HG02943 (cell line): Measurements from ENCODE around the gene GC.
"Not testable (repeated sequence)": the region's sequence is repeated elsewhere in the genome, so short reads cannot be mapped to it uniquely, and the experiment has no call there.

Experiments
- ATAC-seq: cut with Tn5 transposase; IDR thresholded peaks from one replicate; pipeline ENCODE4 v1.9.1; 2021; ENCODE audit warnings: mild to moderate bottlenecking, low read depth, moderate library complexity; ENCODE audit not compliant: unreplicated experiment

Gene GC

DNA sequence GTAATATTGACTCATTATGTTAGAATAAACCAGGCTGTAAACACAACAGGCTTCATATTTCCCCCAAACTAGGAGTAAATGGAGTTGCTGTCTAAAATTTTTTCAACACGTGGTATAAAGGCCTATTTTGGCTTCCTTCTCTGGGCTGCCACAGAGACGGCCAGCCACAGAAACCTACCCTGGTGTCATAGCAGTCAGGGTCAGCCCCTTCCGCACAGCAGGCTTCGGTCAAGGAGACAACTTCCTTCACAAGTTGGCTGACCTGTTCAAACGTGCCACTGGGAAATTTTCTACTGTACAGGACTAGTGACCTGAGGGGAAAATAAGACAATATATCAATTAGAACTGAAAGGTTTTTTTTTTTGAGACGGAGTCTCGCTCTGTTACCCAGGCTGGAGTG, 15.8 kb downstream of the GC start:
- no peak for ATAC-seq

DNA sequence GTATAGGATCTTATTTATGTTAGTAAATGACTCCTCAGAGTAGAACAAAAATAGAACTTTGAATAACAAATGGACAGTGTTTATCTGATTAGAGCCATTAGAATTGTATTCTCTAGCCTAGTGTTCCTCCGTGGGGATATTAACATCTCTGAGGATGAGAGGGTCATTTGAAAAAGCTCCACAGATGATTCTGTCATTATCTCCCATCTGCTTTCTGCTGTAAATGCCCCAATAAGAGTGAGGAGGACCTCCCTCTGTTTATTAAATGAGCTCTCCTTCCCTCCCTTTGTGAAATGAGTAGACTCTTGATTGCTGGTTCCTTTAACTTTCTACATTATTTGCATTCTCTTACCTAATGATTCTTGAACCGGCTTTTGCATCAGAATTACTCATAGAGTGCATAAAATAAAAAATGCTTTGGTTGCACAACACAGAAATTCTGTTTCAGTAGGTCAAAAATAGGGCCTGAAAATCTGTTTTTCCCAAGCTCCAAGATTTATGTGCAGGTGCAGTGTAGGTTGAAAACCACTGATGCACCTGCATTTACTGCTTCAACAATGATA, 18.0 kb downstream of the GC start:
- ATAC-seq, result no peak

DNA sequence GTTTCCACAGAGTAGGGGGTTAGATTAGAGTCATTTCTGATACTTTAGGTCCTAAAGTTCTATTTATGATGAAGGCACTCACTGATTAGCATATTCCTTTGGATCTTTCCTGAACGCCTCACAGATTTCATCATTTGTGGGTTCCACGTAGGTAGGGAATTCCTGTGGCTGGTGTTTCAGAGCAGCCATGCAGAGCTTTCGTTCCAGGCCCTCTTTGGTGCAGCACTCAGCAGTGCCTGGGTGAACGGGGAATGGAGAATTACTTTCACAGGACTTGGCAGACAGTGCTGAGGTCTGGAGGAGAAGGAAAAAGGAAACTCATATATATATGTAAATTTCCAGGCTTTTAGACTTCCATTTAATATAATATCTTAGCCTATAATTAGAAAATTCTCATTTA, 18.5 kb downstream of the GC start:
- ATAC-seq, result no peak

DNA sequence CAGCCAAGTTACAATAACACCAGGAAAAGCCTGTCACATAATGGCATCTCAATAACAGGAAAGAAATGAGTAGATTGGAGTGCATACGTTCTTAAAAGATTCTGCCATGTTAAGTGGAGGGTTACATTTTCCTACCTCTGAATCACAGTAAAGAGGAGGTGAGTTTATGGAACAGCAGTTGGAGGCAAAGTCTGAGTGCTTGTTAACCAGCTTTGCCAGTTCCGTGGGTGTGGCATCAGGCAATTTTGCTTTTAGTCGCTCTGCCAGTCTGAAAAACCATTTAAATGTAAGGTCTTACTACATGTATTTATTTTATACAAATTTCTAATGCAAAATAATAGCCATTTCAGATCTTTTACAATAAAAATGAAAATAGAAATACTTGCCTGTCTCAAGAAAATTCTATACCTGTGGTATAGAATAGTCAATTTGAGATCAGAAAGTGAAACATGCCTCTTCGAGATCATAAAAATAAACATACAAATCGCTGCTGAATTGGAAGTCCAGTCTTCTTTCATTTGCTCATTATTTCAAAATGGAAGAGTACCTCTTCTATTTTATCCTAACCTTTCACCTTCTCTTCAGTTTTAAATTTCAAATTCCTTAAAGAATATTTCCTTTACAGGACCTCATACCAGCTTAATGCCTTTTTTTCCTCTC, 31.4 kb downstream of the GC start:
- no peak for ATAC-seq

DNA sequence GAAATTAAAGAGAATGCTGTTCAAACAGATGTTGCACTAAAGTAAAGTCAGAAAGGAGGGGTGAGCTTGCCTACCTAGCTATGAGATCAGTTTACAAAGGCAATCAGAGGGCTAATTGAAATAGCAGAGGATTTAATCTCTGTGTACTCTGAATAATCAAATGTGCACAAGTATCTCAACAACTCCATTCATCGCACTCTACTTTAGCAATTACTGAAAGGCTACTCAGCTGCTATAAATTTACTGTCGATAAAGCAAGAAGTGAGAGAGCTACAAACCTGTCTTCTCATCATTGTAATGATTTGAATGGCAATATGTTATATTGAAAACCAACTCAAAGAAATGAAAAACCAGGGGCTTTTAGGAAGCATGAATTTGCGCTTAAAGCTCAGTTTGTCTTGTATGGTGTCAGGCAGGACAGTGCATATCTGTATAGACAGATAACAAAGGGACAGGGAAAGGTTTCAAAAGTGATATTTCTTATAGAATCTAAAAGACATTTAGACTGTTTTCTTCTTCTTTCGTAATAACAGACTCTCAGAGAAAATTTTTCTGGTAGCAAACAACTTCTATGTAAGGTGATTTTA, 34.8 kb downstream of the GC start:
- ATAC-seq, result no peak

DNA sequence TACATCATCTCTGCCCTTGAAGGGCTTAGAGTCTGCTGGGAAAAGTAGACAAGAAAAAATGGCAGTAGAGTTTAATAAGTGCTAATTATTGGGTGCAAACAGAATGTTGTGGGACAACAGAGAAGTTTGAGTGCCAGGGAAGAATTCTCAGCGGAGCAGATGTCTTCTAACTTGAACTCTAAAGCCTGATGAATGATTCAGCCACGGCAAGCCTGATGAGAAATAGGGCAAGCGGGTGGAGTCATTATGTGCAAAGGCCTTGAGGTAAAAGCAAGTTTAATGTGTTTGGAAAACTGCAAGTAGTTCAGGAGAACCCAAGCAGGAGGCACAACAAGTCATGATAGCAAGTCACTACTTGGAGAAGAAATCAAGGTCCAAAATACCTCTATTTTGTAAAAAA, 37.5 kb downstream of the GC start:
- no peak for ATAC-seq

DNA sequence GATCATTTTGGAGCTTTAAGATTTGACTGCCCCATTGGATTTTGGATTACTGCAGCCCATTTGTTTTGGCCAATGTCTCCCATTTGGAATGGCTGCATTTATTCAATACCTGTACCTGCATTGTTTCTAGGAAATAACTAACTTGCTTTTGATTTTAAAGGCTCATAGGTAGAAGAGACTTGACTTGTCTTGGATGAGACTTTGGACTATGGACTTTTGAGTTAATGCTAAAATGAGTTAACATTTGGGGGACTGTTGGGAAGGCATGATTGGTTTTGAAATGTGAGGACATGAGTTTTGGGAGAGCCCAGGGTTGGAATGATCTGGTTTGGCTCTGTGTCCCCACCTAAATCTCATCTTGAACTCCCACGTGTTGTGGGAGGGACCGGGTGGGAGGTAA, 45.1 kb downstream of the GC start:
- not testable (repeated sequence) for ATAC-seq

DNA sequence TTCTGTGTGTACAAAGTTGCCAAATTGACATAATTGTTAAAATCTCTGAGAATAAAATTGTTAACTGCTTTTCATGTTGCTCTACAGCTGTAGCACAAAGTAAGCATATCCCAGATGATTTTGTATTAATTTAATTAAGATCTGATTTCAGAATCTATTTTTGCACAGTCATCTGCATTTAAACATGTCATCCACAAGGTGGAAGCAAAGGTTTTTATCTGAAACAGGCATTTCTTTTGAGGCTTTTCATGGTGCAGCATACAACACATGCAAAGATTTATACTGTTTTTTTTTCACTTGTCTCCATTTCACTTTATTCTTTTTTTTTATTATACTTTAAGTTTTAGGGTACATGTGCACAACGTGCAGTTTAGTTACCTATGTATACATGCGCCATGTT, 51.2 kb downstream of the GC start:
- no peak for ATAC-seq

DNA sequence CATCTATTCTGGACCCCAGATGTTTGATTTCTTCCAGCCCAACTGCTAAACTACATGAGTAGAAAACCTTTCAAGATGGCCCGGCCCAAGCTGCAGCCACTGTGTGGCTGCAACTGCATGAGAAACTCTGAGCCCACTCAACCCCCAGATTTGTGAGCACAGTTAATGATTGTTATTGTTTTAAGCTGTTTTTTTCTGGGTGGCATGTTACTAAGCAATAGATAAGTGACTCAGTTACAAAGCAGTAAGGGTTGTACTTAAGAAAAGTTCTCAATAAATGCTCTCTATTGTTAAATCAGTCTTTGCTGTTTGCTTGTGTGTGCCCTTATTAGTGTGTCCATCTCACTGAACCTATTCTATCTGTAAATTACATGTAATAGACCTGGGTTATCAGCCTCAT, 51.8 kb downstream of the GC start:
- ATAC-seq, result no peak

DNA sequence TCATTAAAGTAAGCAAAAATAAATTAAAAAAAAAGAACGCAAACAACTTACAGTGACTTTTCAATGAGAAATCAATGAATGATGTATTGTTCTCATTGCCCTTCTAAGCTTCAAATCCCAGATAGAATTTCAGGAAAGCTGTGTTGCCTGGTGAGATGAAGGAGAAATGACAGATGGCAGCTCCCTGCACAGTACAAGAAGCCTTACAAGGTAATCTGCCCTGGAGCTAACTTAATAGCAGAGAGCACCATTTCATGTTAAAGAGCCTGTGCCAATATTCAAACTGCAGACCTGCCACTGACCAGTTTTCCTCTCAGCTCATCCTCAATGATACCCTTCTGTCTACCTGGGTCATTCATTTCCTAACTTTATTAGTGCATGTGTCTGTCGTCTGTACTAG, 54.0 kb downstream of the GC start:
- no peak for ATAC-seq

DNA sequence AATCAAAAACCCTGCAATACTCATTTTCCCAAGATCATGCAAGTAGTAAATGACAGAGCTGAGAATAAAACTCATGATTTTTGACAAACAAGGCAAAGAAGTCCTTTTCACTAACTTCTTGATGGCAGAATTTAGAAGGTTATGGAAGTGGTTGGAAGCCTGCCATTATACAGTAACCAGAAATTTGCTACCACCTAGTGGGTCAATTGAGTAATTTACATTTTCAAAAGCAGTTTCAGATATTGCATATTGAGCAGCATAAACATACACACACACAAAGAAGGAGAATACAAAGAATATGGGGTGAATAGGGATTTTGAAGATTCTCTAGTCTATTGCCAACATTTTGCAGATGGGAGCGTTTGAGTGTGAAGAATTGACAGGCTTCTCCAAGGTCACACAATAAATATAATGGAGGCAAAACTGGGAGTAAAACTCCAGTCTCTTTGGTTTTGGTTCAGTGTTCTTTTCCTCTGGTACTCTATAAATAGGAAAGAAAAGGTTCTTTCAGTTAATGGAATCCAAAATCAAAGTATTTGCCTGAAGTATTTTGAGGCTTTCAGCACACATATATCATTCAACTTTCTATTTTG, 70.2 kb downstream of the GC start:
- ATAC-seq, result peak; percentile 67

DNA sequence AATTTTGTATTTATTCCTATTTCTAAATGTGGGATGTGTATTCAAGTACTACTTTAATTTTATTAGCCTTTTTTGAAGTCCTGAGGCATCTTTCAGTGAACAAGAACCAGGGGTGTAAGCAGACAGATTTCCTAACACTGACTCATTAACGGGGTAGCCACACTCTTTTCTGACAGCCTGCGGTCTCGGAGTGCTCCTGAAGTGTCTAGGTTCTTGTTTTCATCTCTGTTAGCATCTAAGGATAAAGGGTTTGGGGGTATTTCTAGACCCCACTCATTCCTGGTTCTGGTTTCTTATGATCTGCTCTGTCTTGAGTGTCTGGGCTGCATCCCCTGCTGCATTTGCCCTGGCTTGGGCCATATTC, 71.9 kb downstream of the GC start:
- ATAC-seq, result no peak

DNA sequence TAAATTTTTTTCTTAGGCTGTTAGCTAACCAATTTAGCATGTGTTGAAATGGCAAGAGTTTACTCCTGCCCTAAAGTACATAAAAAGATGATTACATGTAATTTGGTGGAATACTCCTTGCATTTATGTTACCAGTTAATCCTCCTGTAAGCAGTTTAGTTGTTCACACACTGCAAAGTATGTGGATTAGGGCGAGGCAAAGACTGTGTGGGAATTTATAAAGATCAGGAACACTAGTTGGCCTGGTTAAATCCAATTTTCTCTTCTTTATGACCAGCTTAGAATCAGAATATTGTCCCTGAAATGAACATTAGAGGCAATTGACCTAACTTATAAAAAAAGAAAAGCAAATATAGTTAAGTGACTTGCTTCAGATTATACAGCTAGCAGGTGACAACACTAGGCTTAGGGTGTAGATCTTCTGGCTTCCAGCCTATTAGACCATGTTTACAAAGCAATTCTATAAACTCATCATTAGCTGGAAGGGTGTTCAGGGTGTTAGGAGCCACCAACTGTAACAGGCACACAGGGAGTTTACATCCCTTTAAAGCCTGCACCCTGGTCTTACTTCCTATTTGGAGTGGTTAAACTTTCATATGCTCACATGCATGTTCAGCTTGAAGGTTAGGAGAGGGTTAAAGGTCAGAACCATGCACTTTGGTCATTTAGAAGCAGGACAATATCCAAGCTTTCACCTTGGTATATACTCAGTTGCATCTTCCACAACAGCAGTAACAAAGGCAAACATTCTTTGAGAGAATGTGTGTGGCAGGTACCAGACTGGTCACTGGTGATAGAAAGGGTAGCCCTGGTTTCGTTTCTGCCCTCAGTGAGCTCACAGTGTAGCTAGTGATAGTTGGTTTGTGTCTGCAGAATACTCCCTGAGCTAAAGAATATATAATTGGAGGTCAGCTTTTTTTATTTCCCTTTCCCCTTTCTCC, 72.6 kb downstream of the GC start:
- no peak for ATAC-seq

DNA sequence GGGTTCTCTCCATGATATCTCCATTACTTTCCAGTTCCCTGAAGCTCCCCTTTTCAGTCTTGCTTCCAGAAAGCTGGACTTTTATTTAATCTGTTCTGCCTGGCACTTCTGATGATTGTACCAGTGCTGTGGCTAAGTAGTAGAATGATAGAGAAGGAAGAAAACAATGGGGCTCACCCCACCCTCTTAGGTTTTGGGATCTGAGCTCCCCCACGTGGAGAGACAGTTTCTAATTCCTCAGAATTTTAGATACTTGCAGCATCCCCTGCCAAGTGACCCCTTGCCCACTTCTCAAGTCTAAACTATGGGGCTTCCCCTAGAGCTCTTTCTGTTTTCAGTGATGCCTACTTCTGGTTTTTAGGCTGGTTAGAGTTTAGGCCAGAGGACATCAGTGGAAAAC, 73.9 kb downstream of the GC start:
- ATAC-seq, result no peak

DNA sequence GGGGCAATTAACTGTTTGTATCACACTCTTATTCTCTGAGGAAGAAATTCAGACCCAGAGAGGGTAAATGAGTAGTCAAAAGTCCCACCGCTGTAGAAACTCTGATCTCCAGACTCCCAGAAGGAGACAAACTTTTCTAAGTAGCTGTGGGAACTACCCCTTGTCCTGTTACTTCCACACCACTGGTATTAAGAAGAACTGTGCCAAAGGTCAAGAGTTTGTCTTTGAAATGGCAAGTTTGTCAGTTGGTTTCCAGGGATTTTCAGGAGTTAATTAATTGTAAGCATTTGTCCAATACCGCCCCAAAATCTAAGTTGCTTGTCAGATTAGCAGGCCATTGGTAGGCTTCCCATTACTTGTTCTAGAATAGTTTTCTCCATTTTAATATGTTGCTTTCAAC, 85.7 kb downstream of the GC start:
- ATAC-seq, result no peak

DNA sequence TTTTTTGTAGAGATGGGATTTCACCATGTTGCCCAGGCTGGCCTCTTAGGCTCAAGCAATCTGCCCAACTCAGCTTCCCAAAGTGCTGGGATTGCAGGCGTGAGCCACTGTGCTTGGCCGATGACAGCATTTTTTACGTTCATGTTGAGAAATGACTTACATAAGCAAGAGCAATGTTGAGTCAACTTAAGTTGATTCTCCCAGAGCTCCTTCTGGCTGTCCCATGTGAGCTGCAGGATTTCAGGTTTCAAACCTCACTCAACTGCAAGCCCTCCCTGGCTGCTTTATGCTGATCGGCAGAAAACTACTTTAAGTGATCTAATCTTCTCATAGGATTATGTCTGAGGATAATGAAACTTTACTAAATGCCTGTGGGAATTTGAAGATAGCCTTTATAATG, 86.8 kb downstream of the GC start:
- no peak for ATAC-seq

DNA sequence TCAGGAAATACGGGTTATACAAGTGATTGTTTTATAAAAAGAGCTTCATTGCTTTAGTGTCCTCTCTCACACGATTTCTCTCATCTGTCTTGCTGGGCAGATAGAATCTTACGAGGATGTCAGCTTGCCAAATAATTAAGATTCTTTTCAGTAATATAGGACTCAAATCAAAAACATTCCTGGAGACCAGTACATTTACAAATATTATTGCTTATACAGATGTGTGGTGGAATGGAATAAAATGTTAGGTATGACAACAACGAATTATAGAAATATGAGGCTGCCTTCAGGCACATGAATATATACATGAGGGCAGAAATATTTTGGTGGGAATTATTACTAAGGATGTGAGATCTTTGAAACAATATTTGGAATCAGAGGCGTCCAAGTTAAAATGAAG, 88.9 kb downstream of the GC start:
- ATAC-seq, result no peak

DNA sequence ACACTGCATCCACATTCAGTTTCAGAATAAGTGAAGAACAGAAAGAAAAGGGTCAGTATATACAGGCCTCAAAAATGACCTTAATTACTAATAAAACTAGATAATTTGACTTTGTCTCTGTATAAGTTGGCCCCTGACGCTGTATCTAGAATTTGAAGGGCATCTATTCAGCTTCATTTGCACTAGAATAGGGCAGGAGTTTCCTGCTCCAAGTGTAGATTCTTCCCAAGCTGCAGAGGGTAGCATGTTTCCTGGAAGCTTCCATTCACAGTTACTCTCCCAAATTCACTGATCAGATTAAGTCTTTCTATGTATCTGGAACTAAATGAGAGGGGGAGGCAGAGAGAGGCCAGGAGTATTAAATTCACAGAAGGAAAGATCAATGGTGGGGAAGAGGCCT, 90.9 kb downstream of the GC start:
- ATAC-seq, result no peak

DNA sequence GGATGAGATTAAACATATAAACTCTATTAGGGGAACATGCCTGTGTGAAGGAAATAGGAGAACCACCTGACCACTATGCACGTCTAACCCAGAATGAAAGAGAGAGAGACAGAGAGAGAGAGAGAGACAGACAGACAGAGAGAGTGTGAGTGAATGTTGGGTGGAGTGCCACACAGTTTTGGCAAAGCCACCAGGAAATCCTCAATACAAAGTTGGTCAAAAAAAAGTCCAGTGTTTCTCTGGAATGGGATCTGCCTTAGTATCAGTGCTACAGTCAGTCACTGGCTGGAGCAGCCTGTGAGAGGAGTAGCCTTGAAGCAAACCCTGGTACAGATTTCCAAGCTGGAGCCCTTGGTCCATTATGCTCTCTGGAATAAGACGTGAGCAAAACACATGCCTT, 91.7 kb downstream of the GC start:
- ATAC-seq, result no peak
